GM18526 (cell line): ENCODE data around the gene ANKRD44.

ENCODE experiments used
- POLR2A ChIP-seq: IDR thresholded peaks from 3 replicates; pipeline ENCODE4 v1.6.1; 2011; ENCODE audit not compliant: insufficient read length; ENCODE audit errors: extremely low read depth

The ANKRD44 gene

DNA sequence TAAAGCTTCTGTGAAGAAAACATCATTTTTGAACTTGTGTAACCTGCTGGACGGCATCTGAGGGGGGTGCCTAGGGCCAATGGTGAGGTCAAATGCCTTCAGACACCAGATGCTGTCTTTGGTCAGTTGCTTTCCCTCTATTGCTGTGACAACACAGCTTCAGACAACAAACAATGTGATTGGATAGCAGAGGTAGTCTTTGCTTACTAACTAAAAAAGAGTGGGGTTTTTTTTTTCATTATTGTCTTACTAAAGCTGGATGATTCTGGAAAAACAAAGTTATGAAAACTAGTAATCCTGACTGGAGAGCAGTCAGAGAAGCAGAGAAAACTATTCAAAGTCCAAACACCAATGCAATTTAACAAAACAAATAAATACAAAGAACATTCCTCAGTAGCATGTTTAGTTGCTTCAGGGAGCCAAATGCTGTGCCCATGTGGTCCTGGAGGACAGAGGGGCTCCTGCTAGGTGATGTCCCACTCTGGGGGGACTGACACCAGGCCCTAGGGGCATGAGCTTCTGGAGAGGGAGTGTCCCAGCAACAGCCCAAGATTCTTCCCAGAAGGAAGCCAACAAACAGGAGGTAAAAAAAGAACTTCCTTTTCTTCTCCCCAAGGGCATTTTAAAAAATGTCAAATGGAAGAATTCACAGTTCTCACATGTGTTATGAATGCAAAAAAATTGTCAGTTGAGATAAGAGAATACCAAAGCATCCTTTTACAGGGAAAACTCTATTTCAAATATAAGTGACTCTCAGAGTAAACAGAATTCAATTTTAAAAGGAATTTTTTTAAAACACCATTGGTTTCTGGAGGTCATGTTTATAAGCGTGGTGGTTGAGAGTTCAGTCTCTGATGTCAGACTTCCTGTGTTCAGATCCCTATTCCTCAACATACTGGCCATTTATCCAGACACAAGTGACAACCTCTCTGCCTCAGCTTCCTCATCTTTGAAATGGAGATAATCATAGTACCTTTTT, 203.0 kb downstream of the ANKRD44 start:
- no peak for TF ChIP-seq POLR2A

DNA sequence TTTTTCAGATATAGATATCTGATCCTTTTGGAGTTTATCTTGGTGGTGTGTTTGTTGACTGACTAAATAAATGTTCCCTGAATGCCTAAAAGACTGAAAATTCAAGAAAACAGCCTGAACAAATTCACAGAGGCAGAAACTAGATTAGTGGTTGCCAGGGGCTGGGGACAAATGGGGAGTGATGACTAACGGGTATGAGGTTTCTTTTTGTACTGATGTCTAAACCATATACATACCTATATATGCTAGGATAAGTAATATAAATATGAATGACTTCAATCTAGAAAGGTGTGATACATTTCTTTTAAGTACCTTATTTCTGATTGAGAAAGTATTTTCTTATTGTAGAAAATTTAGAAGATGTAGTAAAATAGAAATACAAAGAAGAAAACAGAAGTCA, 207.2 kb downstream of the ANKRD44 start:
- TF ChIP-seq POLR2A: no peak

DNA sequence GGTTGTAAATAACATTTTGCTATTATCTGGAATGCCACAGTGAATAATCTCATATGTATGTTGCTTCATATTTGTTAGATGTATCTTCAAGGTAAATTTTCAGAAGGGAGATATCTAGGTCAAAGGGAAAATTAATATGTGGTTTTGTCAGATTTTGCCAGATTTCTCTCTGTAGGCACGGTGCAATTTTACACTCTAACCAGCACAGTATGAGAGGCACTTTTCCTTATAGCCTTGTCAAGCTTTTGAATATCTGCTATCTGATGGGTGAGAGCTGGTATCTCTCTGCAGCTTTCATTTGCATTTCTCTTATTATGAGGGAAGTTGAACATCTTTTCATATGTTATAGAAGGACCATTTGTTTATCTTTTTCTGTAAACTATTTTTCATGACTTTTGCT, 208.3 kb downstream of the ANKRD44 start:
- TF ChIP-seq POLR2A: no peak

DNA sequence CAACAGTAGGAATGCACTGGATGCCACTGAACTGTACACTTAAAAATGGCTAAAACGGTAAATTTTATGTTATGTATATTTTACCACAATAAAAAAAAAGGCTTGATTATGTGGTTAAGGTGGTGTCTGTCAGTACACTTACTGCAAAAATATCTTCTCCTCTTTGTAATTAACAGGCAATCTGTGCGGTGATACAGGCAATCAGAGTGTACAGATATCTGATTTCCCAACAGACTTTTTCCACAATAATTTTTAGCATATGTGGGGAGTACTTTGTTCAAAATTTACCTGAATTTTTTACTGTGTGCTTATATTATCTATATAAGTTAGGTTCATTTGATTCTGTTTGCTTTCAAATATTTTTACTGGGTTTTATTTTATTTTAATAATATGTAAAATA, 209.1 kb downstream of the ANKRD44 start:
- no peak for TF ChIP-seq POLR2A

DNA sequence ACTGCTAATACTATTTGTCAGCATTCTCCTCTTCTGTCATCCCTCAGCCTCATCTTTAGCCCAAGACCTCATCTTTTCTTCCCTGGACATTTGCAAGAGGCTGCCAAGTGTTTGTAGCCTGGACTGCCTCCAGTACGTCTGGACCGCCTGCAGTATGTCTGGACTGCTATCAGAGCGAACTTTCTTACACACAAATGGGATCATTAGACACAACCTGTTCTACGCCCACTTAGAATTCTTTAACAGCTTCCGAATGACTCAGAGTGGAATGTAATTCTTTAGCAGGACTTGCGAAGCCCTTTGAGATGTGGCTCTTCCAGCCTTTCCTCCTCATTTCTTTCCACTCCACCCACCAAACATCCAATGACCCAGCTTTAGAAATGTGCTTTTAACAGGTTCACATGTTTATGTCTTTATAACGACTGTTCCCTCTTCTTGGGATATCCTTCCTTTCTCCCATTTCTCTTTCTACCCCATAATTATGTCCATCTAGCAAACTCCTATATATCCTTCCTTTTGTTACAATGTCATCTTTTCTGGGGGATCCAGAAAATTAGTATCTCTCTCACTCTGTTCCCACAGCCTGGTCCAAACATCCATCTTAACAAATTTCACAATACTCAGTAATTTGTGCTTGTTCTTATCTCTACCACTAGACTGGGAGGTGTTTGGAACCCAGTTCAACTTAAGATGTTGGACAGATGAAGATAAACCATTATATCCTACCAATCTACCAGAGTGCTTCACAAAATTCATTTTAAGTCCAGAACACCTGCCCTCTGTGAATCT, 212.8 kb downstream of the ANKRD44 start:
- no peak for TF ChIP-seq POLR2A

DNA sequence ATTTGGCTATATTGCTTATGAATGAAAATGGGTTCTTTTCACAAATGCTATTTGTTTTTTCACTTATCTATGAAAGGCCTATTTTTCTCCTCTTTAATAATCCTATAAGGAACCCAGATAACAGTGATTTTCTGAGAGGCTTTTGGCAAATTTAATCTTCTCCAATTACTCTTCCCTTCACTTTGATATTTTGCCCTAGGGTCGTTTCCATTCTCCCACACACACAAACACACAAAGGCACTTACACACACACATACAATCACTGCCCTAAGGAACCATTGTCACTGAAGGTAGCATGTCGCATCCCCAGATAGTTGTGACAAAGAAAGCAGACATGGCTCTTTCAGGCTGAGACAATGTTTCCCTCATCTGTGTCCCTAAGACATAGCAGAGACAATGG, 213.9 kb downstream of the ANKRD44 start:
- no peak for TF ChIP-seq POLR2A

DNA sequence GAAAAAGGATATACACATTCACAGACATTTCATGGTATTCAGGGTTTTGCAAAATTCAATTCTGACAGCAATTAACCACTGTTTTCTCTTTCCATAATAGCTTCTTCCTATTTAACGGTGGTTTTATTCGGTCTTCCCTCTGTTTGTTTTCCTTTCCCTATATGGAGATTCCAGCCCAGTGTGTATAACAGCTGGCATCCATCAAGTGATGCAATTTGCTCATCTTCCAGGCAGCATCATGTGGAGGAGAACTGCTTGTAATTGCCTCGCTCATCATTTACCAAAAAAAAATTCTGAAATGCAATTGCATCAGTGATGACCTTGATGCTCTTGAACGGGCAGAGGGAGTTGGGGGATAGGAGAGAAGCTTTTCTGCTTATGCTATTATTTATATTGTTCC, 218.1 kb downstream of the ANKRD44 start:
- no peak for TF ChIP-seq POLR2A

DNA sequence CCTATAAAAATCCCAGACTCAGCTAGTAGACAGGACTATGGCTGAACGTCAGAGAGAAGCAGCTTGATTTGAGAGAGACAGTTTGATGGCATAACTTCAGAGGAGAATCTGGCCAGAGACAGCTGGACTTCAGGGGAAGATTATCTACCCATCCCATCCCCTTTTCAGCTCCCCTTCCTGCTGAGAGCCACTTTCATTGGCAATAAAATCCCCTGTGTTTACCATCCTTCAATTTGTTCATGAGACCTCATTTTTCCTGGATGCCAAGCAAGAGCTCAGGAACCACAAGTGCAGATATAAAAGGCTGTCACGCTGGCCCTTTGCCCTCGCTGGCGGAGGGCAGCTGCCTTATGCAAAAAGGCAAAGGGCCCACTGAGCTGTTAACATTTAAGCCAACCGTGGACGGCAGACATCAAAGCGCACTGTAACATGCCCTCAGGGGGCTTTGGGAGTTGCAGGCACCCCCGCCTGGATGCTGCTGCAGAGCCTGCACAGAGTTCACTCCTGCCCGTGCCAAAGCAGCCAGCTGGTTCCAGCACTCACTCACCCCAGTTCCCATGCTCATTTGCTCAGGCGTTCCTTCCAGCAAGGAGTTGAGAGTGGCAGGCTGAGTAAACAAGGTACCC, 219.7 kb downstream of the ANKRD44 start:
- no peak for TF ChIP-seq POLR2A

DNA sequence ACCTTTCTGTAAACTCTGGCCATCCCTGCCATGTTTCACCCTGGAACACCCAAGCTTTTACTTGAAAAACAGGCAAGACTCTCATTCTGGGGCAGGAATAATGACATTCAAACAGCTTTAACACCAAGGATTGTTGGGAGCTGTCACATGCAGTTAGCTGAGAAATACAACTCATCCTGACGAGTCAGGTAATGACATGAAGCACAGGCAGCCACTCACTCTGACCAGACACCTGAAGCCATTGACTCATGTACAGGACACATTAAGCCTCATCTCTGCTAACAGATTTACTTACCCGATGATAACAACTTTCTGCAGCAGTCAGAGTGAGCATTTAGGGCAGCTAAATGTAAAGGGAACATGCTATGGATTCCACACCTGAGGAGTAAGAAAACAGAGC, 220.9 kb downstream of the ANKRD44 start:
- no peak for TF ChIP-seq POLR2A

DNA sequence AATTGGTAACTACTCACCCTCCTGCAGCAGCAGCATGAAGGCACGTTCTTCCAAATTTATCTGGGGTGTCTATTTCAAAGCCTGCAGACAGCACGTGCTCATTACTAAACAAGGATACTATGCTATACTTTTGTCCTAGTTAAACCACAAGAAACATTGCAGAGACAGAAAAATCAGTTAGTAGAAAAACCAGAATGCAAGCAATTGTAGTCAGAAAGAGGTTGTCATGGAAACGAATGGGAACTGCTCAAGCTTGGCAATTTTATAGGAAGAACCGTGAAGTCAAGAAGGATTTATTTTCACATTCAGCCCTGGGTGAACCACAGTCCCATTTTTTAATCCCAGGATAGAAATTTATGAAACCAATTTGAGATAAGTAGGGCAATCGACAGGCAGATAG, 221.9 kb downstream of the ANKRD44 start:
- no peak for TF ChIP-seq POLR2A

DNA sequence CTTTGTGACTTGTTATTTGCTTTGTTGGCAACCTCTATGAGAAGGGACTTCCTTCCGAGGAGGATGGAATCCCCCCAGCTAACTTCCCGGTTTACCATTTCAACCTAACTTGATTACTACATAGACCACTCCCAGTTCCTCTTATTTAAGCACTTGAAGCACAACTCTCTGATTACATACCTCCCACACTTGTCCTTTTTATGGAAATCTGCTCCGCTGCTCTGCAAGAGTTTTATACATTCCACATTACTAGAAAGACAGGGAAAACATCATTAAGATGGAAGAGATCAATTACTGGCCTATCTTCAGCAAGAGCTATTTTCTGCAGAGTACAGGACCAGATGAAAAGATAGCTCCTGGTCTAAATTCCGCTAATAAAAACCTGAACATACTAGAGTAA, 224.1 kb downstream of the ANKRD44 start:
- TF ChIP-seq POLR2A: no peak

DNA sequence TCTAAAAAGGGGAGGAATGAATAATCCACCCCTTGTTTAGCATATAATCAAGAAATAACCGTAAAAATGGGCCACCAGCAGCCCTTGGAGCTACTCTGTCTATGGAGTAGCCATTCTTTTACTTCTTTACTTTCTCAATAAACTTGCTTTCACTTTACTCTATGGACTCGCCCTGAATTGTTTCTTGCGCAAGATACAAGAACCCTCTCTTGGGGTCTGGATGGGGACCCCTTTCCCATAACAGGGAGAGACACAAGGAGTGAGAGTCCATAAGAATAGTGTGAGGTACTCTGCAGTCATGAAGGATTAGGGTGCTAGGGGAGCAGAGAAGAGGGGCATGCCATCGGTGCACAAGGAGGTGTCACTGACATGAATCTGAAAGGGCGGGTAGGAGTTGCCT, 224.9 kb downstream of the ANKRD44 start:
- TF ChIP-seq POLR2A: no peak

DNA sequence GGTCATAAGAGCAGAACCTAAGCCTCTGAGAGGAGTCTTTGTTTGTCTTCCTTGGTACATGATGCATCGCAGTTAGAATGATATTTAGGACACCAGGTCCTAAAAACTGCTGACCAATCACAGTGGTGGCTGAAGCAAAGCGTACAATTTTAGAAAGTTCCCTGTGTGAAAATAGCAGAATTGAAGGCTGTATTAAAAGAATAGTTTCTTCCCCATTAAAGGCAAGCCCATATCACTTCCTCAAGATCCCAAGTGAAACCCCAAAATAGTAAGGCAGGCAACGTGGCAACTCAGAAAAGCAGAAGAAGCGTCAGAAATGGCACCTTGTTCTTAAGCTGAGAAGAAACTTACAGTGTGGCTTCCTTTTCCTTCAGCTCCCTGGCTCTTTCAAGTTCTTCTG, 229.3 kb downstream of the ANKRD44 start:
- no peak for TF ChIP-seq POLR2A

DNA sequence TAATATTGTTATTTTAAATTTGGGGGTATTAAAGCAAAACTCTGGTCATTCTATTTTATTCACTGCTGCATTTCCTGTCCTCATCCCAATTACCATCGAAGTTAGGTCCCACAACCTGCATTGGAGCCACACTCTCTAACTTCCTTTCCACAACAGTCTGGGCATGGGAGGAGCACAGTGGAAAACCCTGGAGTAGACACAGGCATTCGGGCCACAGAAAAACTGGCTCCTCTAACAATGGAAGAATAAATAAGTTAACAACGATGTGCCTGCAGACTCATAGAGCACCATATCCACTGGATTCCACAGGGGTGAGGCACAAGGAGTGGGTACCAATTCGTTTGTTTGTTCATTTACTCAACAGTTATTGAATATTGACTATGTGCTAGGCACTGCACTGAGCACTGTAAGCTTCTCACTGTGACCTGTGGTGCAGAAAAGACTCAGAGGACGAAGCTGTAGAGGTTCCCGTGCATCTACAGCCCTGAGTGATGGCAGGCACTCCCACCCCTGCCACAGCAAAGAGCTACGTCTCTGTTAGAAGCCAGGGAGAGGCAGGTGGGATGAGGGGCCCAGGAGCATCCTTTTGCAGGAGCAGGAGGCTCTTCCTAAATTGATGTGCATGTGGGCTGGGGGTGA, 229.9 kb downstream of the ANKRD44 start:
- no peak for TF ChIP-seq POLR2A

DNA sequence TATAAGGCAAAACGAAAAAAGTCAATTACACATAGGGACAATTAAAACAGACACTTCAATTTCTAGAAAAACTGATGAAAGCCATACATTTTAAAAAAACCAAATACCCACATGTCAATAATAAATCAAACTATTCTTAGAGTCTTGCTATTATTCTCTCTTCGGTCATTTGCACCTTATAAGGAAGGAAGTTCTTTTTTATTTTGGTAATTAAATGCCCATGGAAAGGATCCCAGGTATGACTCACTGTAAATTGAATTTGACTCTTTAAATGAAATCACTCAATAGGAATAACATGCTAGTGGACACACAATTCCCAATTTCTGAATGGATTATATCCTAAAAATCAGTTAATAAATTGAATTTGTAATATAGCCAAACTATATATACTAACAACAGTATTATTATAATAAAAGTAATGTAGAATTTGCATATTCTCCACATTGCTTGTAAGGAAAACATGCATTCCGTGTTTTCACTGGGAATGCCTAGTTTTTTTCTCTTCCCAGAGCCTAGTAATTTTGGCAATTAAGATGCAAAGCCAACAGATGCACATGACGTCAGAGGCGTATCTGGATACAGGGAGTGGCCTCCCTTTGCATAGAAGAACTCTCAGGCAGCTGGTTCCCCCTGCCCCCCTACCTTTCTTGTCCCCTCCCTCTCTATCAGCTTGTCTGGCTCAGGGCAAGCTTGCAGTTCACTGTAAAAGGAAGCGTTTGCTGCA, 230.6 kb downstream of the ANKRD44 start:
- no peak for TF ChIP-seq POLR2A
